ENCODE data around the gene PDZD2. TPM values are rescaled to one million over a fixed set of nuclear protein-coding genes. Genes with fewer than 3 reads are reported as not detected.
"Not testable (repeated sequence)": the region's sequence is repeated elsewhere in the genome, so short reads cannot be mapped to it uniquely, and the experiment has no call there.

Gene PDZD2
- total and polyA plus RNA-seq, 2 donors (not counting 3 experiments of a cell fraction or from before 2014, with no cell fraction given): 0.66 to 6.9 TPM

DNA sequence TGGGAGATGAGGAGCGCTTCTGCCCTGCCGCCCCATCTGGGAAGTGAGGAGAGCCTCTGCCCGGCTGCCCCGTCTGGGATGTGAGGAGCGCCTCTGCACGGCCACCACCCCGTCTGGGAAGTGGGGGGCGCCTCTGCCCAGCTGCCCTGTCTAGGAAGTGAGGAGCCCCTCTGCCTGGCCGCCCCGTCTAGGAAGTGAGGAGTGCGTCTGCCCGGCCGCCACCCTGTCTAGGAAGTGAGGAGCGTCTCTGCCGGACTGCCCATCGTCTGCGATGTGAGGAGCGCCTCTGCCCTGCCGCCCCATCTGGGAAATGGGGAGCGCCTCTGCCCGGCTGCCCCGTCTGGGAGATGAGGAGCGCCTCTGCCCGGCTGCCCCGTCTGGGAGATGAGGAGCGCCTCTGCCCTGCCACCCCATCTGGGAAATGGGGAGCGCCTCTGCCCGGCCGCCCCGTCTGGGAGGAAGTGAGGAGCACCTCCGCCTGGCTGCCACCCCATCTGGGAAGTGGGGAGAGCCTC, 401.3 kb downstream of the PDZD2 start:
- H3K27ac ChIP-seq (ENCODE audit: insufficient read depth, low read depth, low read length); H3K9me3 ChIP-seq (replicated peaks; ENCODE audit: control insufficient read depth, insufficient read depth, low read length); H3K36me3 ChIP-seq (ENCODE audit: control insufficient read depth in 2 of 2, extremely low read depth in 1 of 2, insufficient read depth in 2 of 2, low read length in 2 of 2); H3K4me3 ChIP-seq (replicated peaks in 1 of 3; ENCODE audit: insufficient read depth in 1 of 3, low read depth in 1 of 3, low read length in 3 of 3); H3K4me2 ChIP-seq (ENCODE audit: insufficient read depth, low read length); H3K79me2 ChIP-seq (ENCODE audit: control insufficient read depth, insufficient read depth, low read length); CTCF ChIA-PET; H3K27me3 ChIP-seq (ENCODE audit: control insufficient read depth in 2 of 2, insufficient read depth in 2 of 2, low read length in 2 of 2); H3K9me1 ChIP-seq (replicated peaks; ENCODE audit: control insufficient read depth, extremely low read depth, insufficient read depth, low read length); FAIRE-seq; POLR2A ChIA-PET; dilution Hi-C loops (cut with MboI; ENCODE audit: extremely low pct_ligation_motif_present, low sequenced_read_pairs); intact Hi-C loops (cut with micrococcal nuclease); H3K9ac ChIP-seq (replicated peaks; ENCODE audit: extremely low read depth, insufficient read depth, low read length); H2AFZ ChIP-seq (ENCODE audit: low read depth, low read length); H3K4me1 ChIP-seq (ENCODE audit: control insufficient read depth, extremely low read depth, insufficient read depth, low read length); BruUV-seq (replicated peaks); H4K20me1 ChIP-seq (replicated peaks; ENCODE audit: control insufficient read depth, extremely low read depth, insufficient read depth, low read length); DNase-seq (ENCODE audit: low read depth, low spot score): not testable (repeated sequence)

DNA sequence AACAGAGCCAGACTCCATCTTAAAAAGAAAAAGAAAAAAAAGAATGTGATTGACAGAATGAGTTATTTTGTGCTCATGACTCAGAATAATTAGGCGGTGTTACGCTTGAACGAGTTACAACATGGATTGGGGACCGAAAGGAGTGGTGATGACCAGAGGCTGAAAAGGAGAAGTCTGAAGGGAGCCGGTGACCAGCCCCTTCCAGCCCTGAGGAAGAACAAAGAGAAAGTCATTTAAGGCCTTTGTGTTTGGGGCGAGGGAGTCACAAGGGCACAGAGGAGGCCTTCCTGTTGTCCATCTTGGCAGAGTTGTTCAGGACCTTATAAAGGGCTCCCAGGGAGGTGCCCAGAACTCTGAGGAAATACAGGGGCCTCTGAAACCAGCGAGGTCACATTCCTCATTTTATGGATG, 403.6 kb downstream of the PDZD2 start:
- ChIA-PET POLR2A (no interaction called here), CTCF (no interaction called here)
- no peaks in the 10 kb centered on the region for H3K9me1 ChIP-seq (replicated peaks; ENCODE audit: control insufficient read depth, extremely low read depth, insufficient read depth, low read length)
- dilution Hi-C loops (cut with MboI; ENCODE audit: extremely low pct_ligation_motif_present, low sequenced_read_pairs): no loop called here
- H4K20me1 ChIP-seq (replicated peaks; ENCODE audit: control insufficient read depth, extremely low read depth, insufficient read depth, low read length): no peaks in the 10 kb centered on the region
- intact Hi-C loops (cut with micrococcal nuclease): no loop called here
- no peak for DNase-seq (ENCODE audit: low read depth, low spot score)
- no peaks in the 10 kb centered on the region for H3K36me3 ChIP-seq (ENCODE audit: control insufficient read depth in 2 of 2, extremely low read depth in 1 of 2, insufficient read depth in 2 of 2, low read length in 2 of 2)
- no peak overlapping the region for H3K27ac ChIP-seq (ENCODE audit: insufficient read depth, low read depth, low read length)
- TF ChIP-seq JUN (IDR thresholded peaks at IDR 0.05; ENCODE audit: borderline replicate concordance, insufficient read depth, insufficient read length, low read depth) (no peak), MYC (IDR thresholded peaks at IDR 0.05; ENCODE audit: low read depth, low read length) (no peak), GATA2 (IDR thresholded peaks at IDR 0.05; ENCODE audit: insufficient read depth, insufficient read length, low read depth, low read length) (no peak), EZH2 (IDR thresholded peaks at IDR 0.05; ENCODE audit: borderline replicate concordance, low read depth, low read length, severe bottlenecking) (no peak), FOS (IDR thresholded peaks at IDR 0.05; ENCODE audit: borderline replicate concordance, insufficient read depth, low read length) (no peak), POLR2A (IDR thresholded peaks at IDR 0.05; ENCODE audit: low read depth, low read length) (no peak), POLR2AphosphoS5 (IDR thresholded peaks at IDR 0.05; ENCODE audit: insufficient read depth, low read depth, low read length) (no peak)
- TF ChIP-seq, protein P1, sequence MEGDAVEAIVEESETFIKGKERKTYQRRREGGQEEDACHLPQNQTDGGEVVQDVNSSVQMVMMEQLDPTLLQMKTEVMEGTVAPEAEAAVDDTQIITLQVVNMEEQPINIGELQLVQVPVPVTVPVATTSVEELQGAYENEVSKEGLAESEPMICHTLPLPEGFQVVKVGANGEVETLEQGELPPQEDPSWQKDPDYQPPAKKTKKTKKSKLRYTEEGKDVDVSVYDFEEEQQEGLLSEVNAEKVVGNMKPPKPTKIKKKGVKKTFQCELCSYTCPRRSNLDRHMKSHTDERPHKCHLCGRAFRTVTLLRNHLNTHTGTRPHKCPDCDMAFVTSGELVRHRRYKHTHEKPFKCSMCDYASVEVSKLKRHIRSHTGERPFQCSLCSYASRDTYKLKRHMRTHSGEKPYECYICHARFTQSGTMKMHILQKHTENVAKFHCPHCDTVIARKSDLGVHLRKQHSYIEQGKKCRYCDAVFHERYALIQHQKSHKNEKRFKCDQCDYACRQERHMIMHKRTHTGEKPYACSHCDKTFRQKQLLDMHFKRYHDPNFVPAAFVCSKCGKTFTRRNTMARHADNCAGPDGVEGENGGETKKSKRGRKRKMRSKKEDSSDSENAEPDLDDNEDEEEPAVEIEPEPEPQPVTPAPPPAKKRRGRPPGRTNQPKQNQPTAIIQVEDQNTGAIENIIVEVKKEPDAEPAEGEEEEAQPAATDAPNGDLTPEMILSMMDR (IDR thresholded peaks at IDR 0.05; ENCODE audit: extremely low read depth in 1 of 2, insufficient read depth in 1 of 2, low read depth in 1 of 2, low read length in 2 of 2): no peak
- TF ChIP-seq, protein P2, sequence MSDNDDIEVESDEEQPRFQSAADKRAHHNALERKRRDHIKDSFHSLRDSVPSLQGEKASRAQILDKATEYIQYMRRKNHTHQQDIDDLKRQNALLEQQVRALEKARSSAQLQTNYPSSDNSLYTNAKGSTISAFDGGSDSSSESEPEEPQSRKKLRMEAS (IDR thresholded peaks at IDR 0.05; ENCODE audit: insufficient read depth, insufficient read length): no peak
- H3K9ac ChIP-seq (replicated peaks; ENCODE audit: extremely low read depth, insufficient read depth, low read length): no peak overlapping the region
- no peaks in the 10 kb centered on the region for H3K9me3 ChIP-seq (replicated peaks; ENCODE audit: control insufficient read depth, insufficient read depth, low read length)
- FAIRE-seq: no peak
- no peak overlapping the region for H2AFZ ChIP-seq (ENCODE audit: low read depth, low read length)
- no peaks in the 10 kb centered on the region for H3K4me1 ChIP-seq (ENCODE audit: control insufficient read depth, extremely low read depth, insufficient read depth, low read length)
- H3K4me2 ChIP-seq (ENCODE audit: insufficient read depth, low read length): no peak overlapping the region
- H3K27me3 ChIP-seq (ENCODE audit: control insufficient read depth in 2 of 2, insufficient read depth in 2 of 2, low read length in 2 of 2): no peaks in the 10 kb centered on the region
- no peaks in the 10 kb centered on the region for H3K79me2 ChIP-seq (ENCODE audit: control insufficient read depth, insufficient read depth, low read length)
- H3K4me3 ChIP-seq (replicated peaks in 1 of 3; ENCODE audit: insufficient read depth in 1 of 3, low read depth in 1 of 3, low read length in 3 of 3): no peak overlapping the region
- no TSS peak for BruUV-seq (replicated peaks)

Measured in endothelial cell of umbilical vein (primary cell).